ENCODE measurements around the gene SOX4. TPM values are rescaled to one million over a fixed set of nuclear protein-coding genes. Genes with fewer than 3 reads are reported as not detected.

SOX4 gene
- total RNA-seq, 4 donors from 2014 or later: 5.2 to 9.3 (median 8.1) TPM

GRCh38 chr6:21593927-21594415 is 420 bp downstream of the SOX4 start:
- 0 to 1% methylated on average over 19 of the region's 19 CpGs for WGBS, 2 donors
- no peaks in the 10 kb centered on the region for H3K9me3 ChIP-seq
- DNase-seq (ENCODE audit: low spot score in 2 of 2): peak in 1 of 2 donors; percentile 32
- peak overlapping the region; percentile 61 to 95 (median 76) for H3K4me3 ChIP-seq
- peak overlapping the region; percentile 82 to 96 (median 90) for H3K27ac ChIP-seq
- TF ChIP-seq POLR2A (IDR thresholded peaks at IDR 0.05) (no peak), EP300 (IDR thresholded peaks at IDR 0.05) (no peak), CTCF (IDR thresholded peaks at IDR 0.05) (no peak)
- no peaks in the 10 kb centered on the region for H3K27me3 ChIP-seq
- no peaks in the 10 kb centered on the region for H3K36me3 ChIP-seq
- H3K4me1 ChIP-seq: peaks cover 0 to 31% (median 9%) of the 10 kb centered on the region in 4 donors

GRCh38 chr6:21594416-21595281 is 1.1 kb downstream of the SOX4 start:
- TF ChIP-seq POLR2A (IDR thresholded peaks at IDR 0.05) (no peak), EP300 (IDR thresholded peaks at IDR 0.05) (peak in 1 of 2 donors; percentile 63), CTCF (IDR thresholded peaks at IDR 0.05) (peak in 1 of 5 experiments; percentile 7)
- Histone ChIP-seq H3K4me1 (peaks cover 0 to 32% (median 10%) of the 10 kb centered on the region in 4 donors), H3K9me3 (no peaks in the 10 kb centered on the region), H3K36me3 (no peaks in the 10 kb centered on the region), H3K27me3 (no peaks in the 10 kb centered on the region), H3K27ac (peak overlapping the region; percentile 82 to 96 (median 90)), H3K4me3 (peak overlapping the region; percentile 61 to 95 (median 76))
- WGBS, 2 donors: 0 to 1% methylated on average over 49 to 82 of the region's 112 CpGs
- DNase-seq (ENCODE audit: low spot score in 2 of 2): peak; percentile 32 to 51

GRCh38 chr6:21595285-21596144 is 2.0 kb downstream of the SOX4 start:
- Histone ChIP-seq H3K9me3 (no peaks in the 10 kb centered on the region), H3K4me1 (peaks cover 0 to 30% (median 10%) of the 10 kb centered on the region in 4 donors), H3K36me3 (no peaks in the 10 kb centered on the region), H3K4me3 (peak overlapping the region; percentile 61 to 95 (median 80)), H3K27ac (peak overlapping the region; percentile 82 to 96 (median 90)), H3K27me3 (no peaks in the 10 kb centered on the region)
- TF ChIP-seq EP300 (IDR thresholded peaks at IDR 0.05) (no peak), POLR2A (IDR thresholded peaks at IDR 0.05) (no peak), CTCF (IDR thresholded peaks at IDR 0.05) (peak in 3 of 5 experiments; percentile 4 to 47 (median 35))
- peak; percentile 18 to 29 for DNase-seq (ENCODE audit: low spot score in 2 of 2)
- WGBS, 2 donors: 0 to 2% methylated on average over 34 to 48 of the region's 108 CpGs

GRCh38 chr6:21596145-21596948 is 2.8 kb downstream of the SOX4 start:
- TF ChIP-seq POLR2A (IDR thresholded peaks at IDR 0.05): no peak
- TF ChIP-seq EP300 (IDR thresholded peaks at IDR 0.05): no peak
- TF ChIP-seq CTCF (IDR thresholded peaks at IDR 0.05): no peak
- 1 to 2% methylated on average over 43 of the region's 43 CpGs for WGBS, 2 donors

More at GRCh38 chr6:21596145-21596948, 2.8 kb downstream of the SOX4 start:
- peaks cover 0 to 30% (median 10%) of the 10 kb centered on the region in 4 donors for H3K4me1 ChIP-seq
- H3K9me3 ChIP-seq: no peaks in the 10 kb centered on the region
- H3K36me3 ChIP-seq: no peaks in the 10 kb centered on the region
- H3K27ac ChIP-seq: peak overlapping the region; percentile 82 to 96 (median 90)
- H3K27me3 ChIP-seq: no peaks in the 10 kb centered on the region
- peak overlapping the region; percentile 61 to 95 (median 80) for H3K4me3 ChIP-seq
- peak in 1 of 2 donors; percentile 24 for DNase-seq (ENCODE audit: low spot score in 2 of 2)
